Astrocyte of the spinal cord (primary cell): ENCODE measurements around the gene NRG2.

Experiments used
- DNase-seq: peaks from one replicate; pipeline ENCODE4 v3.0.0; 2011; ENCODE audit warnings: low read depth, low spot score
- H3K4me3 ChIP-seq: 2 replicates; pipeline ENCODE4 v1.5.1; 2011; ENCODE audit warnings: low read depth, mild to moderate bottlenecking, low read length, moderate library complexity
- CTCF ChIP-seq: IDR thresholded peaks from 2 replicates; pipeline ENCODE4 v1.5.1; 2012; ENCODE audit warnings: low read depth, mild to moderate bottlenecking, low read length, inconsistent platforms
- in situ Hi-C: cut with HindIII; loops from 2 replicates; pipeline ENCODE4 v1.10.0; 2017; ENCODE audit warnings: low sequenced_read_pairs

Gene NRG2

GRCh38 chr5:139912804-139913203 lies 130.3 kb downstream of the NRG2 start:
- DNase-seq, result no peak
- no peak for TF ChIP-seq CTCF
- H3K4me3 ChIP-seq, result no peak overlapping the region
- in situ Hi-C loops, result no loop called here

GRCh38 chr5:139912158-139912557 lies 130.9 kb downstream of the NRG2 start:
- no peak overlapping the region for H3K4me3 ChIP-seq
- no peak for TF ChIP-seq CTCF
- in situ Hi-C loops, result no loop called here
- no peak for DNase-seq

- TF ChIP-seq CTCF, result no peak
- in situ Hi-C loops, result no loop called here
- DNase-seq, result no peak
- no peak overlapping the region for H3K4me3 ChIP-seq
These were observed 131.5 kb downstream of the NRG2 start for GRCh38 chr5:139911425-139912120.

- no peak for DNase-seq
- no peak overlapping the region for H3K4me3 ChIP-seq
- in situ Hi-C loops, result no loop called here
- TF ChIP-seq CTCF, result no peak
These were observed 132.2 kb downstream of the NRG2 start for GRCh38 chr5:139910901-139911300.

GRCh38 chr5:139910036-139910435 lies 133.1 kb downstream of the NRG2 start:
- no peak for TF ChIP-seq CTCF
- in situ Hi-C loops, result no loop called here
- DNase-seq, result no peak
- no peak overlapping the region for H3K4me3 ChIP-seq

GRCh38 chr5:139908749-139909148 lies 134.3 kb downstream of the NRG2 start:
- in situ Hi-C loops, result no loop called here
- no peak for DNase-seq
- TF ChIP-seq CTCF, result no peak
- H3K4me3 ChIP-seq, result no peak overlapping the region

GRCh38 chr5:139906661-139907060 lies 136.4 kb downstream of the NRG2 start:
- no peak for TF ChIP-seq CTCF
- in situ Hi-C loops, result no loop called here
- DNase-seq, result no peak
- H3K4me3 ChIP-seq, result no peak overlapping the region
